ENCODE results near the gene ALDH5A1. TPM values are rescaled to one million over a fixed set of nuclear protein-coding genes. Genes with fewer than 3 reads are reported as not detected.
"Not testable (repeated sequence)": the region's sequence is repeated elsewhere in the genome, so short reads cannot be mapped to it uniquely, and the experiment has no call there.

The ALDH5A1 gene
- total RNA-seq, 1 donor from 2014 or later: 3.7 TPM

DNA sequence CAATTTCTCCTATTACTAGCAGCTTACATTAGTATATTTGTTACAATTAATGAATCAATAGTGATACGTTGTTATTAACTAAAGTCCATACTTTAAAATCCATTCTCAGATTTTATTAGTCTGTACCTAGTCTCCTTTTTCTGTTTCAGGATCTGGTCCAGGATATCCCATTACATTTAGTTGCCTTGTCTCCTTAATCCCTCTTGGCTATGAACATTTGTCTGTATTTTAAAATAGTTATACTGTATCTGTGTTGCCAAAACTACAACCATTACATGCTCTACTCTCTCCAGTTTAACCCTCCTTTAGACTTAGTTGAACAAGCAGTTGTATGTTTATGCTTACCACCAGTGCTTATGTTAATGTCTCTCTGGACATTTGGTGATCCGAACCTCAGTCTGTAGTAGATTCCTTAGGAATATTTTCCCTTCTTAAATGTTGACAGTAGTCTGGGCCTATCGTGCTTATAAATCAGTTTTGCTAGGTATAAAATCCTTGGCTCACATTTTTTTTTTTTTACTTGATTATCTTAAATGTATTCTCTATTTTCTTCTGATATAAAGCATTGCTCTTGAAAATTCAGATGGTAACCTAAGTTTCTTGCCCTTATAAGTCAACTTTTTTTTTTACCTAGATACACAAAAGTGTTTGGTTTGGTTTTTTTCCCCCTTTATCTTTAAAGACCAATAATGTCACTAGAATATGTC, 12.2 kb downstream of the ALDH5A1 start:
- FAIRE-seq (no peak), DNase-seq (ENCODE audit: low read depth) (no peak)
- Histone ChIP-seq H3K4me2 (ENCODE audit: low read length) (no peak overlapping the region), H3K9ac (ENCODE audit: low read length) (no peak overlapping the region), H3K27ac (ENCODE audit: low read depth, low read length) (no peak overlapping the region), H3K9me3 (ENCODE audit: insufficient read depth, low read depth, low read length) (no peaks in the 10 kb centered on the region), H3K27me3 (ENCODE audit: insufficient read depth, low read length) (no peaks in the 10 kb centered on the region), H2AFZ (ENCODE audit: low read depth, low read length) (no peak overlapping the region), H4K20me1 (ENCODE audit: insufficient read depth, low read length) (no peaks in the 10 kb centered on the region), H3K4me1 (ENCODE audit: insufficient read depth, low read length) (no peaks in the 10 kb centered on the region), H3K36me3 (ENCODE audit: insufficient read depth, low read length) (no peaks in the 10 kb centered on the region), H3K4me3 (ENCODE audit: insufficient read depth, low read depth, low read length) (no peak overlapping the region), H3K79me2 (ENCODE audit: insufficient read depth, low read length) (no peaks in the 10 kb centered on the region)
- peaks cover 1% of the 10 kb centered on the region for H3K4me1 Mint-ChIP-seq (ENCODE audit: low read depth, unreplicated experiment)
- no peak overlapping the region for H3K27ac Mint-ChIP-seq (ENCODE audit: unreplicated experiment)
- H3K4me3 Mint-ChIP-seq (ENCODE audit: unreplicated experiment): no peak overlapping the region
- no peaks in the 10 kb centered on the region for H3K9me3 Mint-ChIP-seq (ENCODE audit: unreplicated experiment)
- H3K27me3 Mint-ChIP-seq (ENCODE audit: low read depth, unreplicated experiment): no peaks in the 10 kb centered on the region
- TF ChIP-seq, protein P1, sequence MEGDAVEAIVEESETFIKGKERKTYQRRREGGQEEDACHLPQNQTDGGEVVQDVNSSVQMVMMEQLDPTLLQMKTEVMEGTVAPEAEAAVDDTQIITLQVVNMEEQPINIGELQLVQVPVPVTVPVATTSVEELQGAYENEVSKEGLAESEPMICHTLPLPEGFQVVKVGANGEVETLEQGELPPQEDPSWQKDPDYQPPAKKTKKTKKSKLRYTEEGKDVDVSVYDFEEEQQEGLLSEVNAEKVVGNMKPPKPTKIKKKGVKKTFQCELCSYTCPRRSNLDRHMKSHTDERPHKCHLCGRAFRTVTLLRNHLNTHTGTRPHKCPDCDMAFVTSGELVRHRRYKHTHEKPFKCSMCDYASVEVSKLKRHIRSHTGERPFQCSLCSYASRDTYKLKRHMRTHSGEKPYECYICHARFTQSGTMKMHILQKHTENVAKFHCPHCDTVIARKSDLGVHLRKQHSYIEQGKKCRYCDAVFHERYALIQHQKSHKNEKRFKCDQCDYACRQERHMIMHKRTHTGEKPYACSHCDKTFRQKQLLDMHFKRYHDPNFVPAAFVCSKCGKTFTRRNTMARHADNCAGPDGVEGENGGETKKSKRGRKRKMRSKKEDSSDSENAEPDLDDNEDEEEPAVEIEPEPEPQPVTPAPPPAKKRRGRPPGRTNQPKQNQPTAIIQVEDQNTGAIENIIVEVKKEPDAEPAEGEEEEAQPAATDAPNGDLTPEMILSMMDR (IDR thresholded peaks at IDR 0.05; ENCODE audit: insufficient read depth, low read depth, low read length): no peak
- no peak for TF ChIP-seq EZH2 (IDR thresholded peaks at IDR 0.05; ENCODE audit: insufficient read depth, low read length)
- H3K36me3 Mint-ChIP-seq (ENCODE audit: low read depth, unreplicated experiment): peaks cover 4% of the 10 kb centered on the region

DNA sequence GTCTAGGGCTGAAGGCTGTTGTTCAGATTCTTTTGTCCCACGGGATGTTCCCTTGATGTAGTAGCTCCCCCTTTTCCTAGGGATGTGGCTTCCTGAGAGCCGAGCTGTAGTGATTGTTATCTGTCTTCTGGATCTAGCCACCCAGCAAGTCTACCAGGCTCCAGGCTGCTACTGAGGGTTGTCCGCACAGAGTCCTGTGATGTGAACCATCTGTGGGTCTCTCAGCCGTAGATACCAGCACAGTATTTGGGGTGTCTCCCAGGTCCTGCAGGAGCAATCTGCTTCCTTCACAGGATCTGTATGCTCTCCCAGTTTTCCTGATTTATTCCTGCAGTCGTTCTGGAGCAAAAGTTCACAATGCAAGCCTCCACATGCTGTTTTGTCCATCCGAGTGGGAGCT, 17.2 kb downstream of the ALDH5A1 start:
- not testable (repeated sequence) for H4K20me1 ChIP-seq (ENCODE audit: insufficient read depth, low read length); H3K27me3 ChIP-seq (ENCODE audit: insufficient read depth, low read length); H3K4me2 ChIP-seq (ENCODE audit: low read length); H3K9me3 ChIP-seq (ENCODE audit: insufficient read depth, low read depth, low read length); H3K27ac Mint-ChIP-seq (ENCODE audit: unreplicated experiment); H3K27ac ChIP-seq (ENCODE audit: low read depth, low read length); H3K36me3 Mint-ChIP-seq (ENCODE audit: low read depth, unreplicated experiment); H3K4me3 ChIP-seq (ENCODE audit: insufficient read depth, low read depth, low read length); H3K36me3 ChIP-seq (ENCODE audit: insufficient read depth, low read length); H3K9me3 Mint-ChIP-seq (ENCODE audit: unreplicated experiment); H3K9ac ChIP-seq (ENCODE audit: low read length); H3K27me3 Mint-ChIP-seq (ENCODE audit: low read depth, unreplicated experiment); H3K4me3 Mint-ChIP-seq (ENCODE audit: unreplicated experiment); DNase-seq (ENCODE audit: low read depth); H3K79me2 ChIP-seq (ENCODE audit: insufficient read depth, low read length); H3K4me1 Mint-ChIP-seq (ENCODE audit: low read depth, unreplicated experiment); H3K4me1 ChIP-seq (ENCODE audit: insufficient read depth, low read length); FAIRE-seq; H2AFZ ChIP-seq (ENCODE audit: low read depth, low read length)

DNA sequence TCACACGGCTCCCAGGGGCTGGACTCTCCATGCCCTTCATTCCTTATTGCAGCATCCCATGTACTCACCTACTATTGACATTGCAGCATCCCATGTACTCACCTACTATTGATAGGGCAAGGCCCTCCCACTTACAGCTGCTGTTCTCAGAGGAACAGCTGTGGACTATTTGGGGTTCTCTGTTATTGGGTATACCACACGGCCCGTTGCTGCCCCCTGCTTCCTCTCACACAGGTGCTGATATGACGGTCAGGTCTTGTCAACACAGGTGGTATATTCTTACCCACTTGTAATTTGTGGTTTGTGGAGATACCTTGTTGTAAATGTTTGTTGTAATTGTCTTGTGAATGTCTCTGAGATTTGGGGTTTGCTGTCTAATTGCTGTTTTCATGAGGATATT, 18.8 kb downstream of the ALDH5A1 start:
- Histone ChIP-seq H3K4me1 (ENCODE audit: insufficient read depth, low read length) (no peaks in the 10 kb centered on the region), H3K9me3 (ENCODE audit: insufficient read depth, low read depth, low read length) (no peaks in the 10 kb centered on the region), H3K9ac (ENCODE audit: low read length) (no peak overlapping the region), H3K4me2 (ENCODE audit: low read length) (no peak overlapping the region), H3K36me3 (ENCODE audit: insufficient read depth, low read length) (no peaks in the 10 kb centered on the region), H3K27ac (ENCODE audit: low read depth, low read length) (no peak overlapping the region), H3K79me2 (ENCODE audit: insufficient read depth, low read length) (no peaks in the 10 kb centered on the region), H4K20me1 (ENCODE audit: insufficient read depth, low read length) (no peaks in the 10 kb centered on the region), H3K27me3 (ENCODE audit: insufficient read depth, low read length) (no peaks in the 10 kb centered on the region), H3K4me3 (ENCODE audit: insufficient read depth, low read depth, low read length) (no peak overlapping the region), H2AFZ (ENCODE audit: low read depth, low read length) (no peak overlapping the region)
- no peak for FAIRE-seq
- H3K4me3 Mint-ChIP-seq (ENCODE audit: unreplicated experiment): no peak overlapping the region
- no peaks in the 10 kb centered on the region for H3K9me3 Mint-ChIP-seq (ENCODE audit: unreplicated experiment)
- TF ChIP-seq, protein P1 (IDR thresholded peaks at IDR 0.05; ENCODE audit: insufficient read depth, low read depth, low read length): no peak
- TF ChIP-seq EZH2 (IDR thresholded peaks at IDR 0.05; ENCODE audit: insufficient read depth, low read length): no peak
- H3K36me3 Mint-ChIP-seq (ENCODE audit: low read depth, unreplicated experiment): no peaks in the 10 kb centered on the region
- no peak overlapping the region for H3K27ac Mint-ChIP-seq (ENCODE audit: unreplicated experiment)
- no peaks in the 10 kb centered on the region for H3K4me1 Mint-ChIP-seq (ENCODE audit: low read depth, unreplicated experiment)
- no peak for DNase-seq (ENCODE audit: low read depth)
- no peaks in the 10 kb centered on the region for H3K27me3 Mint-ChIP-seq (ENCODE audit: low read depth, unreplicated experiment)

All from astrocyte (in vitro differentiated cells and primary cell).